K562 (cell line): Measurements from ENCODE around the gene CDX1. TPM values are rescaled to one million over a fixed set of nuclear protein-coding genes. Genes with fewer than 3 reads are reported as not detected.

Experiments used
- ATAC-seq: fragments of 200-7000 bp; cut with Tn5 transposase; 3 replicates; pipeline ENCODE4 v1.9.1; 2020; ENCODE audit warnings: moderate library complexity
- BruUV-seq: library from RNA; stranded (reverse); fragments of 400-500 nt; replicated peaks from 2 replicates; lab custom pipeline; 2021; lab: Mats Ljungman, UMichigan
- CTCF ChIA-PET: fragments of 300-600 bp; formaldehyde crosslinking; extraction: SDS; loops from one replicate; lab custom pipeline; 2021; ENCODE audit warnings: low intra/inter-chr PET ratio; lab: Yijun Ruan, JAX
- POLR2A ChIA-PET: fragments of 300-600, 350-650 bp; sonication (Branson Sonifier 250); formaldehyde crosslinking; extraction: SDS; loops from one replicate; lab custom pipeline; 2021; ENCODE audit warnings: antibody characterized with exemption, inconsistent platforms; lab: Yijun Ruan, JAX
- DNase-seq, 4 experiments: peaks; one replicate each; pipeline versions ENCODE4 v3.0.0 to v3.0.0-alpha.2; 2011 to 2018; ENCODE audit warnings: low spot score in 3 of 4, mixed read lengths in 3 of 4; ENCODE audit errors: extremely low read depth in 1 of 4
- FAIRE-seq: peaks from 2 replicates; lab custom pipeline; 2011; peaks lifted over from hg19 to GRCh38; lab: Jason Lieb, UNC
- H2AFZ ChIP-seq: 2 replicates; pipeline ENCODE4 v1.6.0; 2011; ENCODE audit warnings: low read depth, low read length, control low read depth, inconsistent platforms
- H3K27ac ChIP-seq: fragments of 200-600 bp; 3 replicates; pipeline ENCODE4 v1.8.0; 2011; ENCODE audit warnings: low read depth, mild to moderate bottlenecking, control low read depth, inconsistent platforms, low read length, moderate library complexity, mixed read lengths; ENCODE audit errors: extremely low read depth
- H3K27me3 ChIP-seq, 2 experiments: fragments of 300-600 bp in 1 of 2; 2 replicates in 1 of 2; 3 replicates in 1 of 2; pipeline versions ENCODE4 v1.6.0 to v1.8.0; 2011; ENCODE audit warnings: inconsistent platforms in 2 of 2, low read length in 2 of 2, mild to moderate bottlenecking in 1 of 2, mixed read lengths in 1 of 2, moderate library complexity in 1 of 2; ENCODE audit not compliant: control insufficient read depth in 2 of 2, insufficient read depth in 2 of 2
- H3K36me3 ChIP-seq: fragments of 300-600 bp; 3 replicates; pipeline ENCODE4 v1.8.0; 2011; ENCODE audit warnings: mild to moderate bottlenecking, low read length, inconsistent platforms; ENCODE audit not compliant: control insufficient read depth, insufficient read depth
- H3K4me1 ChIP-seq, 2 experiments: fragments of 200-600 bp in 1 of 2; replicated peaks in 1 of 2; 2 replicates in 1 of 2; 3 replicates in 1 of 2; pipeline versions ENCODE4 v1.5.1 to v1.8.0; 2011; ENCODE audit warnings: inconsistent platforms in 2 of 2, low read length in 2 of 2, mild to moderate bottlenecking in 1 of 2, mixed read lengths in 1 of 2, moderate library complexity in 1 of 2; ENCODE audit not compliant: control insufficient read depth in 2 of 2, insufficient read depth in 2 of 2
- H3K4me2 ChIP-seq: 2 replicates; pipeline ENCODE4 v1.6.1; 2011; ENCODE audit warnings: low read length, control low read depth, inconsistent platforms, mixed read lengths; ENCODE audit not compliant: insufficient read depth
- H3K4me3 ChIP-seq: fragments of 200-600 bp; sonication (generic), shearing (Covaris generic); 2 replicates; pipeline ENCODE4 v1.5.1; 2016; ENCODE audit warnings: control low read depth, inconsistent platforms
- H3K79me2 ChIP-seq: fragments of 200-600 bp; 3 replicates; pipeline ENCODE4 v1.8.0; 2011; ENCODE audit warnings: low read length, inconsistent platforms; ENCODE audit not compliant: control insufficient read depth, insufficient read depth
- H3K9ac ChIP-seq, 2 experiments: 2 replicates each; pipeline versions ENCODE4 v1.6.0 to v1.6.1; 2011; ENCODE audit warnings: low read depth in 2 of 2, low read length in 2 of 2, control low read depth in 1 of 2, inconsistent platforms in 1 of 2, mild to moderate bottlenecking in 1 of 2, mixed read lengths in 1 of 2; ENCODE audit not compliant: insufficient read depth in 1 of 2
- H3K9me1 ChIP-seq: one replicate; pipeline ENCODE4 v1.6.0; 2011; ENCODE audit warnings: inconsistent platforms, mild to moderate bottlenecking, low read length, moderate library complexity; ENCODE audit not compliant: control insufficient read depth, insufficient read depth
- H3K9me3 ChIP-seq: replicated peaks from 2 replicates; pipeline ENCODE4 v1.5.1; 2011; ENCODE audit warnings: low read depth, low read length, inconsistent platforms; ENCODE audit not compliant: control insufficient read depth, insufficient read depth
- H4K20me1 ChIP-seq: replicated peaks from 2 replicates; pipeline ENCODE4 v1.6.1; 2011; ENCODE audit warnings: low read length, inconsistent platforms, mixed read lengths; ENCODE audit not compliant: control insufficient read depth, insufficient read depth
- ASH1L ChIP-seq: fragments of 450-650 bp; IDR thresholded peaks from 2 replicates; pipeline ENCODE4 v1.6.1; 2018; ENCODE audit warnings: borderline replicate concordance, mild to moderate bottlenecking, low read depth; ENCODE audit not compliant: partially characterized antibody
- ELF2 ChIP-seq: fragments of 250-450 bp; sonication (Bioruptor Pico); IDR thresholded peaks from 2 replicates; pipeline ENCODE4 v1.5.0; 2021; ENCODE audit warnings: mild to moderate bottlenecking
- ETV1 ChIP-seq: fragments of 450-650 bp; conservative IDR thresholded peaks from 2 replicates; pipeline ENCODE4 v1.6.1; 2016; ENCODE audit warnings: missing genetic modification characterization, control low read depth, low read depth, missing compliant biosample characterization
- FOXM1 ChIP-seq, 2 experiments: fragments of 450-650 bp in 1 of 2; sonication (generic) in 1 of 2; formaldehyde crosslinking in 1 of 2; IDR thresholded peaks; 2 replicates each; pipeline versions ENCODE4 v1.6.1 to v1.9.0; 2017 to 2022; ENCODE audit warnings: low read depth in 2 of 2, mild to moderate bottlenecking in 2 of 2, missing genetic modification reagents in 1 of 2, moderate library complexity in 1 of 2
- FOXP1 ChIP-seq: sonication (generic); formaldehyde crosslinking; IDR thresholded peaks from 2 replicates; pipeline ENCODE4 v1.8.0; 2022; ENCODE audit warnings: mild to moderate bottlenecking, missing genetic modification reagents
- GATAD2B ChIP-seq: fragments of 450-650 bp; IDR thresholded peaks from 2 replicates; pipeline ENCODE4 v1.6.1; 2017; ENCODE audit warnings: mild to moderate bottlenecking, borderline replicate concordance
- HDAC3 ChIP-seq: fragments of 450-650 bp; IDR thresholded peaks from 2 replicates; pipeline ENCODE4 v1.6.1; 2018; ENCODE audit warnings: borderline replicate concordance, mild to moderate bottlenecking, moderate library complexity; ENCODE audit not compliant: partially characterized antibody
- KDM4B ChIP-seq, 2 experiments: fragments of 450-650 bp in 1 of 2; sonication (generic) in 1 of 2; IDR thresholded peaks; 2 replicates each; pipeline ENCODE4 v1.6.1; 2016 to 2017; ENCODE audit warnings: borderline replicate concordance in 2 of 2, antibody characterized with exemption in 1 of 2, low read depth in 1 of 2, mild to moderate bottlenecking in 1 of 2
- MTA1 ChIP-seq: fragments of 450-650 bp; IDR thresholded peaks from 2 replicates; pipeline ENCODE4 v1.6.1; 2017; ENCODE audit warnings: borderline replicate concordance
- MTF1 ChIP-seq: fragments of 250-450 bp; sonication (Bioruptor Pico); IDR thresholded peaks from 2 replicates; pipeline ENCODE4 v1.9.0; 2021; ENCODE audit warnings: moderate library complexity, mild to moderate bottlenecking, inconsistent platforms, borderline replicate concordance
- NKRF ChIP-seq: fragments of 450-650 bp; IDR thresholded peaks from 2 replicates; pipeline ENCODE4 v1.6.1; 2016; ENCODE audit warnings: borderline replicate concordance
- PCBP2 ChIP-seq: fragments of 200-400 bp; formaldehyde crosslinking; IDR thresholded peaks from 2 replicates; pipeline ENCODE4 v1.6.1; 2018; ENCODE audit warnings: low read length, low read depth, mild to moderate bottlenecking, moderate library complexity; ENCODE audit not compliant: poor library complexity, severe bottlenecking
- RREB1 ChIP-seq: fragments of 250-450 bp; sonication (Bioruptor Pico); IDR thresholded peaks from 2 replicates; pipeline ENCODE4 v1.4.0; 2020
- SOX6 ChIP-seq: fragments of 450-650 bp; IDR thresholded peaks from 2 replicates; pipeline ENCODE4 v1.6.1; 2014; ENCODE audit warnings: mild to moderate bottlenecking
- WGBS: fragments of 100-300 bp; shearing (Covaris generic); methylation state at CpG from one replicate; pipeline ENCODE4 v1.1.6; 2016; ENCODE audit warnings: low coverage, mixed read lengths; ENCODE audit not compliant: insufficient coverage; ENCODE audit errors: missing lambda C conversion rate; 5-methylcytosine and 5-hydroxymethylcytosine counted together
- in situ Hi-C: fragments of 300-500 bp; cut with MboI; formaldehyde crosslinking; loops from 4 replicates; pipeline ENCODE4 v1.15.0; 2018; ENCODE audit warnings: inconsistent platforms, mixed read lengths
- intact Hi-C: fragments of 100-400 bp; cut with micrococcal nuclease; formaldehyde crosslinking; loops from 2 replicates; pipeline ENCODE4 v1.14.2; 2022
- polyA plus RNA-seq, 8 experiments: library from polyadenylated mRNA; depleted of rRNA in 4 of 8; stranded (reverse) in 5 of 8; unstranded in 3 of 8; fragments of >200 nt; fragmentation: Nextera tagmentation in 2 of 8; fragmentation: Illumina TruSeq in 1 of 8; extraction: Ambion mirVana in 2 of 8; extraction: Trizol in 1 of 8; gene quantifications; 2 replicates each; pipeline versions ENCODE4 v1.2.1 to v1.2.3, GENCODE V29; 2011 to 2014; ENCODE audit warnings: inconsistent platforms in 1 of 8, missing spikeins in 1 of 8
- total RNA-seq, 7 experiments: library from RNA; depleted of rRNA in 6 of 7; stranded (reverse); fragments of >200 nt in 6 of 7; fragmentation: Illumina TruSeq in 2 of 7; extraction: Trizol in 2 of 7; gene quantifications; 2 replicates each; pipeline versions ENCODE4 v1.2.1 to v1.2.3, GENCODE V29; 2011 to 2021; ENCODE audit warnings: low replicate concordance in 1 of 7

The CDX1 gene
- total and polyA plus RNA-seq, 9 of the 15 experiments (the other 6 are each of a cell fraction or from before 2014, with no cell fraction given): 0.06 to 0.16 TPM; not detected in 7

GRCh38 chr5:150221471-150221870 is 54.9 kb downstream of the CDX1 start (continued):
- TF ChIP-seq NKRF: no peak
- no peak for TF ChIP-seq SOX6
- no peak for TF ChIP-seq HDAC3
- TF ChIP-seq MTF1 (CRISPR knock-in tag): no peak

- FAIRE-seq: no peak
- DNase-seq: no peak
- BruUV-seq: no TSS peak
- H4K20me1 ChIP-seq: peaks cover 8% of the 10 kb centered on the region; the same call in 1 of the 2 replicates
- no peak overlapping the region for H3K4me2 ChIP-seq
- H3K36me3 ChIP-seq: no peaks in the 10 kb centered on the region
- H3K4me1 ChIP-seq: no peaks in the 10 kb centered on the region; a peak in 1 of 5 replicates
- H3K9ac ChIP-seq: no peak overlapping the region
- ATAC-seq: no peak
- peaks cover 13 to 35% of the 10 kb centered on the region in 2 experiments; a peak in 4 of 5 replicates for H3K27me3 ChIP-seq
- H3K9me3 ChIP-seq: no peaks in the 10 kb centered on the region
- H3K79me2 ChIP-seq: no peaks in the 10 kb centered on the region
- H2AFZ ChIP-seq: no peak overlapping the region
- no peak overlapping the region for H3K27ac ChIP-seq
- 33% methylated on average over 21 of the region's 21 CpGs for WGBS
- H3K4me3 ChIP-seq: no peak overlapping the region
- intact Hi-C loops (no loop called here), in situ Hi-C loops (loop anchor here (5.0 kb wide), 1 partner anchor 96 kb away; no protein-coding TSS in a partner anchor)
- H3K9me1 ChIP-seq: no peaks in the 10 kb centered on the region
- CTCF ChIA-PET: no interaction called here
- POLR2A ChIA-PET: interaction anchor here (0.8 kb wide), 1 partner anchor 88 kb away, joined by 3 read pairs; no protein-coding TSS in a partner anchor
- TF ChIP-seq RREB1 (CRISPR knock-in tag) (no peak), PCBP2 (no peak), ETV1 (tag) (no peak), GATAD2B (no peak), ASH1L (no peak), FOXM1 (IDR thresholded peaks at IDR 0.05; ENCODE audit: low read depth) (no peak), FOXM1 (CRISPR knock-in tag; IDR thresholded peaks at IDR 0.05; ENCODE audit: low read depth) (no peak), KDM4B (IDR thresholded peaks at IDR 0.05; ENCODE audit: borderline replicate concordance in 2 of 2, low read depth in 1 of 2) (no peak), ELF2 (CRISPR knock-in tag) (no peak), MTA1 (no peak), FOXP1 (CRISPR knock-in tag) (no peak)
These were observed 56.3 kb downstream of the CDX1 start for GRCh38 chr5:150222906-150223305.
